Astrocyte (in vitro differentiated cells and primary cell): ENCODE measurements around the gene SHTN1.

Experiments used
- CTCF ChIP-seq: IDR thresholded peaks from 2 replicates; pipeline ENCODE4 v1.5.1; 2011; ENCODE audit warnings: low read depth, mild to moderate bottlenecking, inconsistent platforms, low read length, moderate library complexity; ENCODE audit not compliant: insufficient read depth
- EZH2 ChIP-seq: IDR thresholded peaks from 2 replicates; pipeline ENCODE4 v1.6.1; 2012; ENCODE audit warnings: mild to moderate bottlenecking, low read length, inconsistent platforms; ENCODE audit not compliant: insufficient read depth

GRCh38 chr10:116917481-116917880, 87.5 kb downstream of the SHTN1 start:
- TF ChIP-seq EZH2, result no peak
- no peak for TF ChIP-seq CTCF
